Ascending aorta (tissue), 2 donors: ENCODE measurements around the gene GIPR. TPM values are rescaled to one million over a fixed set of nuclear protein-coding genes. Genes with fewer than 3 reads are reported as not detected.
"Not testable (repeated sequence)": the region's sequence is repeated elsewhere in the genome, so short reads cannot be mapped to it uniquely, and the experiment has no call there.

ENCODE experiments used
- DNase-seq, 2 donors: peaks; one replicate each; pipeline ENCODE4 v3.0.0-alpha.2; 2019; ENCODE audit warnings: low spot score in 2 of 2
- H3K27ac ChIP-seq, 2 donors: fragments of 200-600 bp; sonication (generic); one replicate each; pipeline ENCODE4 v1.5.1; 2016 to 2017; ENCODE audit warnings: mild to moderate bottlenecking in 1 of 2
- H3K27me3 ChIP-seq: fragments of 200-600 bp; sonication (generic); one replicate; pipeline ENCODE4 v1.5.1; 2017
- H3K36me3 ChIP-seq, 2 donors: fragments of 200-600 bp; sonication (generic); one replicate each; pipeline ENCODE4 v1.5.1; 2016
- H3K4me1 ChIP-seq, 2 donors: fragments of 200-600 bp; sonication (generic); one replicate each; pipeline ENCODE4 v1.5.1; 2016 to 2017; ENCODE audit warnings: mild to moderate bottlenecking in 1 of 2
- H3K4me3 ChIP-seq, 2 donors: fragments of 200-600 bp; sonication (generic); one replicate each; pipeline ENCODE4 v1.5.1; 2016 to 2017; ENCODE audit warnings: mild to moderate bottlenecking in 1 of 2
- H3K9me3 ChIP-seq, 2 donors: fragments of 200-600 bp; sonication (generic); one replicate each; pipeline ENCODE4 v1.5.1; 2016
- CTCF ChIP-seq, 3 experiments: fragments of 200-600 bp in 2 of 3; fragments of 450-650 bp in 1 of 3; sonication (generic) in 2 of 3; IDR thresholded peaks; one replicate each; pipeline ENCODE4 v1.5.1; 2016 to 2019; ENCODE audit warnings: antibody characterized with exemption in 3 of 3, mild to moderate bottlenecking in 1 of 3, moderate library complexity in 1 of 3
- intact Hi-C: fragments of 100-400 bp; cut with DNase I; formaldehyde crosslinking; loops from one replicate; pipeline ENCODE4 v1.15.1; 2023
- total RNA-seq: library from RNA; depleted of rRNA; stranded (reverse); fragments of >200 nt; gene quantifications from one replicate; pipeline ENCODE4 v1.1.0, GENCODE V29; 2016

GIPR gene
- total RNA-seq, 1 donor from 2014 or later: not detected

GRCh38 chr19:45676851-45677263 is 8.8 kb downstream of the GIPR start:
- Histone ChIP-seq H3K4me3 (peak overlapping the region; percentile 23 to 51), H3K4me1 (peaks cover 0 to 3% of the 10 kb centered on the region in 2 donors), H3K27me3 (peaks cover 22% of the 10 kb centered on the region), H3K9me3 (no peaks in the 10 kb centered on the region), H3K36me3 (no peaks in the 10 kb centered on the region), H3K27ac (no peak overlapping the region)
- no peak for DNase-seq
- TF ChIP-seq CTCF (IDR thresholded peaks at IDR 0.05): no peak
- intact Hi-C loops: no loop called here

- no peak for TF ChIP-seq CTCF (IDR thresholded peaks at IDR 0.05)
- H3K4me1 ChIP-seq: peaks cover 0 to 3% of the 10 kb centered on the region in 2 donors
- H3K9me3 ChIP-seq: no peaks in the 10 kb centered on the region
- no peaks in the 10 kb centered on the region for H3K36me3 ChIP-seq
- H3K27me3 ChIP-seq: peaks cover 22% of the 10 kb centered on the region
- DNase-seq: peak in 1 of 2 donors; percentile 76
- no peak overlapping the region for H3K27ac ChIP-seq
- peak overlapping the region; percentile 23 to 51 for H3K4me3 ChIP-seq
- intact Hi-C loops: no loop called here
Measured at GRCh38 chr19:45677351-45678230, 9.6 kb downstream of the GIPR start.

- Histone ChIP-seq H3K9me3 (no peaks in the 10 kb centered on the region), H3K4me1 (peaks cover 0 to 3% of the 10 kb centered on the region in 2 donors), H3K36me3 (peaks cover 10 to 17% of the 10 kb centered on the region in 2 donors), H3K27me3 (peaks cover 17% of the 10 kb centered on the region), H3K27ac (peak overlapping the region; percentile 67 to 68), H3K4me3 (peak overlapping the region; percentile 43 to 57)
- DNase-seq: peak; percentile 74 to 94
- peak; percentile 97 to 98 (median 98) for TF ChIP-seq CTCF (IDR thresholded peaks at IDR 0.05)
- intact Hi-C loops: loop anchor here (5.0 kb wide), 1 partner anchor 74 kb away; no protein-coding TSS in a partner anchor
Measured at GRCh38 chr19:45681391-45682015, 13.5 kb downstream of the GIPR start.

- Histone ChIP-seq H3K4me1 (peaks cover 0 to under 1% of the 10 kb centered on the region in 2 donors), H3K27ac (peak overlapping the region; percentile 67 to 68), H3K36me3 (peaks cover 13 to 24% of the 10 kb centered on the region in 2 donors), H3K9me3 (no peaks in the 10 kb centered on the region), H3K4me3 (no peak overlapping the region), H3K27me3 (peaks cover 11% of the 10 kb centered on the region)
- no peak for DNase-seq
- intact Hi-C loops: loop anchor here (5.0 kb wide), 1 partner anchor 75 kb away; no protein-coding TSS in a partner anchor
- no peak for TF ChIP-seq CTCF (IDR thresholded peaks at IDR 0.05)
Measured at GRCh38 chr19:45682117-45682516, 14.1 kb downstream of the GIPR start.

- no peaks in the 10 kb centered on the region for H3K9me3 ChIP-seq
- no peak for TF ChIP-seq CTCF (IDR thresholded peaks at IDR 0.05)
- intact Hi-C loops: loop anchor here (5.0 kb wide), 1 partner anchor 76 kb away; no protein-coding TSS in a partner anchor
- DNase-seq: no peak
- H3K36me3 ChIP-seq: peaks cover 21 to 31% of the 10 kb centered on the region in 2 donors
- no peak overlapping the region for H3K27ac ChIP-seq
- peaks cover 3% of the 10 kb centered on the region for H3K27me3 ChIP-seq
- H3K4me1 ChIP-seq: no peaks in the 10 kb centered on the region
- no peak overlapping the region for H3K4me3 ChIP-seq
Measured at GRCh38 chr19:45682908-45683307, 14.9 kb downstream of the GIPR start.

GRCh38 chr19:45685045-45685444 is 17.0 kb downstream of the GIPR start:
- H3K4me1 ChIP-seq, intact Hi-C loops, H3K9me3 ChIP-seq, H3K27me3 ChIP-seq, H3K27ac ChIP-seq, DNase-seq, H3K4me3 ChIP-seq: not testable (repeated sequence)
- peaks cover 28 to 44% of the 10 kb centered on the region in 2 donors for H3K36me3 ChIP-seq
